H1 (cell line): Measurements from ENCODE around the gene RAB5B.
A peak's percentile ranks its signal among the peaks of the same experiment; 100 is the strongest.

Source experiments
- CTCF ChIP-seq, 3 experiments: IDR thresholded peaks; 1 replicate in 2 of 3; 2 replicates in 1 of 3; pipeline versions ENCODE4 v1.5.1 to v1.6.1; 2011; ENCODE audit warnings: low read length in 3 of 3, mild to moderate bottlenecking in 3 of 3, inconsistent platforms in 2 of 3, low read depth in 1 of 3, moderate library complexity in 1 of 3; ENCODE audit not compliant: insufficient read depth in 1 of 3; ENCODE audit errors: control extremely low read depth in 1 of 3
- EP300 ChIP-seq, 2 experiments: IDR thresholded peaks; 1 replicate in 1 of 2; 2 replicates in 1 of 2; pipeline ENCODE4 v1.6.1; 2011 to 2012; ENCODE audit warnings: low read depth in 2 of 2, low read length in 2 of 2, mild to moderate bottlenecking in 2 of 2, borderline replicate concordance in 1 of 2, inconsistent platforms in 1 of 2, moderate library complexity in 1 of 2
- MAFK ChIP-seq: IDR thresholded peaks from 2 replicates; pipeline ENCODE4 v1.6.1; 2012; ENCODE audit warnings: low read depth, mild to moderate bottlenecking, improper control_type of control experiment, low read length
- PHF8 ChIP-seq: fragments of 200-600 bp; sonication (generic); conservative IDR thresholded peaks from 2 replicates; pipeline ENCODE4 v1.7.1; 2012; ENCODE audit warnings: low read depth, mild to moderate bottlenecking, inconsistent platforms, low read length, moderate library complexity
- POLR2A ChIP-seq, 2 experiments: IDR thresholded peaks; 1 replicate in 1 of 2; 2 replicates in 1 of 2; pipeline ENCODE4 v1.6.1; 2011; ENCODE audit warnings: low read depth in 2 of 2, low read length in 2 of 2, mild to moderate bottlenecking in 2 of 2; ENCODE audit errors: control extremely low read depth in 1 of 2
- SP1 ChIP-seq: IDR thresholded peaks from 2 replicates; pipeline ENCODE4 v1.6.1; 2011; ENCODE audit warnings: low read depth, low read length
- TAF1 ChIP-seq: IDR thresholded peaks from 2 replicates; pipeline ENCODE4 v1.6.1; 2011; ENCODE audit warnings: mild to moderate bottlenecking, low read depth, low read length
- TCF12 ChIP-seq: IDR thresholded peaks from 2 replicates; pipeline ENCODE4 v1.6.1; 2011; ENCODE audit warnings: low read depth, mild to moderate bottlenecking, low read length

- TF ChIP-seq TCF12 (peak; percentile 68; the same call in 1 of the 2 replicates), SP1 (peak; percentile 60), MAFK (no peak), CTCF (IDR thresholded peaks at IDR 0.05; ENCODE audit: control extremely low read depth in 1 of 3, insufficient read depth in 1 of 3, low read depth in 1 of 3, low read length in 3 of 3) (peak; percentile 43 to 56 (median 55)), PHF8 (peak; percentile 96), TAF1 (peak; percentile 98), EP300 (IDR thresholded peaks at IDR 0.05; ENCODE audit: borderline replicate concordance in 1 of 2, low read depth in 2 of 2, low read length in 2 of 2) (no peak), POLR2A (IDR thresholded peaks at IDR 0.05; ENCODE audit: control extremely low read depth in 1 of 2, low read depth in 2 of 2, low read length in 2 of 2) (peak; percentile 98 to 99)
These were observed 67.9 kb downstream of the RAB5B start, which contains the start of gene RPS26 for GRCh38 chr12:56041552-56042429.
